ENCODE results near the gene PARD3. TPM values are rescaled to one million over a fixed set of nuclear protein-coding genes. Genes with fewer than 3 reads are reported as not detected.

The PARD3 gene
- total and polyA plus RNA-seq, 3 donors from 2014 or later, result 31.8 to 59.5 (median 49.5) TPM

- no peak overlapping the region for H3K27ac ChIP-seq
- H3K4me3 ChIP-seq, result no peak overlapping the region
- TF ChIP-seq CTCF (IDR thresholded peaks at IDR 0.05) (no peak), POLR2A (IDR thresholded peaks at IDR 0.05) (no peak)
- H3K36me3 ChIP-seq (ENCODE audit: low read depth, missing control alignments), result no peaks in the 10 kb centered on the region
- H3K27me3 ChIP-seq, result no peaks in the 10 kb centered on the region
- H3K4me1 ChIP-seq, result peaks cover 26% of the 10 kb centered on the region
- no peak for DNase-seq
- no peaks in the 10 kb centered on the region for H3K9me3 ChIP-seq
- intact Hi-C loops (cut with DNase I; ENCODE audit: low total_unique reads), result no loop called here
- 90 to 91% methylated on average over 4 of the region's 4 CpGs for WGBS, 2 donors
Observed at GRCh38 chr10:34699904-34700517, 115.1 kb downstream of the PARD3 start.

GRCh38 chr10:34698979-34699378 is 116.1 kb downstream of the PARD3 start:
- no peaks in the 10 kb centered on the region for H3K9me3 ChIP-seq
- peaks cover 17% of the 10 kb centered on the region for H3K4me1 ChIP-seq
- H3K27me3 ChIP-seq, result no peaks in the 10 kb centered on the region
- no peak overlapping the region for H3K4me3 ChIP-seq
- intact Hi-C loops (cut with DNase I; ENCODE audit: low total_unique reads), result no loop called here
- no peak overlapping the region for H3K27ac ChIP-seq
- WGBS, 2 donors, result 69 to 78% methylated on average over 3 of the region's 3 CpGs
- TF ChIP-seq POLR2A (IDR thresholded peaks at IDR 0.05) (no peak), CTCF (IDR thresholded peaks at IDR 0.05) (no peak)
- H3K36me3 ChIP-seq (ENCODE audit: low read depth, missing control alignments), result no peaks in the 10 kb centered on the region
- DNase-seq, result no peak

GRCh38 chr10:34698248-34698831 is 116.8 kb downstream of the PARD3 start:
- Histone ChIP-seq H3K36me3 (ENCODE audit: low read depth, missing control alignments) (no peaks in the 10 kb centered on the region), H3K4me1 (peaks cover 11% of the 10 kb centered on the region), H3K27me3 (no peaks in the 10 kb centered on the region), H3K9me3 (no peaks in the 10 kb centered on the region), H3K4me3 (no peak overlapping the region), H3K27ac (no peak overlapping the region)
- intact Hi-C loops (cut with DNase I; ENCODE audit: low total_unique reads), result no loop called here
- TF ChIP-seq POLR2A (IDR thresholded peaks at IDR 0.05), result no peak
- no peak for TF ChIP-seq CTCF (IDR thresholded peaks at IDR 0.05)
- no peak for DNase-seq
- WGBS, 2 donors, result 94 to 97% methylated on average over 4 of the region's 4 CpGs

- Histone ChIP-seq H3K9me3 (no peaks in the 10 kb centered on the region), H3K36me3 (ENCODE audit: low read depth, missing control alignments) (no peaks in the 10 kb centered on the region), H3K4me3 (no peak overlapping the region), H3K27ac (no peak overlapping the region), H3K4me1 (peaks cover 3% of the 10 kb centered on the region), H3K27me3 (no peaks in the 10 kb centered on the region)
- intact Hi-C loops (cut with DNase I; ENCODE audit: low total_unique reads), result no loop called here
- 66 to 76% methylated on average over 5 of the region's 5 CpGs for WGBS, 2 donors
- TF ChIP-seq CTCF (IDR thresholded peaks at IDR 0.05) (no peak), POLR2A (IDR thresholded peaks at IDR 0.05) (no peak)
- no peak for DNase-seq
Observed at GRCh38 chr10:34697351-34698247, 117.5 kb downstream of the PARD3 start.
